Mucosa of stomach (tissue), 1 donor: ENCODE data around the gene SF3A1.

Experiments used
- H3K27me3 ChIP-seq: one replicate; pipeline ENCODE4 v1.7.0; 2013; ENCODE audit warnings: mild to moderate bottlenecking, low read length; ENCODE audit not compliant: control insufficient read depth, insufficient read depth
- H3K36me3 ChIP-seq: one replicate; pipeline ENCODE4 v1.7.0; 2013; ENCODE audit warnings: low read length; ENCODE audit not compliant: control insufficient read depth, insufficient read depth
- H3K4me1 ChIP-seq: one replicate; pipeline ENCODE4 v1.7.0; 2013; ENCODE audit warnings: mild to moderate bottlenecking, low read length; ENCODE audit not compliant: control insufficient read depth, insufficient read depth
- H3K4me3 ChIP-seq: one replicate; pipeline ENCODE4 v1.7.0; 2013; ENCODE audit warnings: low read length
- H3K9ac ChIP-seq: one replicate; pipeline ENCODE4 v1.7.0; 2013; ENCODE audit warnings: mild to moderate bottlenecking, low read length, moderate library complexity
- H3K9me3 ChIP-seq: one replicate; pipeline ENCODE4 v1.7.0; 2013; ENCODE audit warnings: mild to moderate bottlenecking, low read length, moderate library complexity; ENCODE audit not compliant: control insufficient read depth
- donor health status: Pancreatic carcinoma.

Gene SF3A1

GRCh38 chr22:30396871-30397655 lies 40.4 kb upstream of the SF3A1 start, which contains the start of gene SEC14L2:
Gene SEC14L2 (plus strand): TSS chr22:30397018. CDS start chr22:30397117, 99 bp downstream.
- H3K9me3 ChIP-seq = no peaks in the 10 kb centered on the region
- peak within 1 kb of the TSS; percentile 12 for H3K4me3 ChIP-seq
- no peaks in the 10 kb centered on the region for H3K36me3 ChIP-seq
- H3K4me1 ChIP-seq = peaks cover 32% of the 10 kb centered on the region
- H3K27me3 ChIP-seq = peaks cover 9% of the 10 kb centered on the region
- H3K9ac ChIP-seq = peak within 1 kb of the TSS; percentile 68

GRCh38 chr22:30393885-30394284 lies 37.2 kb upstream of the SF3A1 start:
- no peak overlapping the region for H3K4me3 ChIP-seq
- no peaks in the 10 kb centered on the region for H3K36me3 ChIP-seq
- peaks cover 26% of the 10 kb centered on the region for H3K4me1 ChIP-seq
- peaks cover 9% of the 10 kb centered on the region for H3K27me3 ChIP-seq
- H3K9me3 ChIP-seq = no peaks in the 10 kb centered on the region
- H3K9ac ChIP-seq = no peak overlapping the region

GRCh38 chr22:30393322-30393680 lies 36.6 kb upstream of the SF3A1 start:
- H3K9me3 ChIP-seq = no peaks in the 10 kb centered on the region
- H3K4me1 ChIP-seq = peaks cover 20% of the 10 kb centered on the region
- H3K9ac ChIP-seq = no peak overlapping the region
- H3K27me3 ChIP-seq = peaks cover 6% of the 10 kb centered on the region
- H3K36me3 ChIP-seq = no peaks in the 10 kb centered on the region
- no peak overlapping the region for H3K4me3 ChIP-seq

GRCh38 chr22:30392661-30393321 lies 36.1 kb upstream of the SF3A1 start:
- Histone ChIP-seq H3K9ac (no peak overlapping the region), H3K36me3 (no peaks in the 10 kb centered on the region), H3K4me3 (no peak overlapping the region), H3K9me3 (no peaks in the 10 kb centered on the region), H3K27me3 (peaks cover 5% of the 10 kb centered on the region), H3K4me1 (peaks cover 15% of the 10 kb centered on the region)

GRCh38 chr22:30390974-30391691 lies 34.4 kb upstream of the SF3A1 start:
- Histone ChIP-seq H3K36me3 (no peaks in the 10 kb centered on the region), H3K9me3 (no peaks in the 10 kb centered on the region), H3K27me3 (no peaks in the 10 kb centered on the region), H3K9ac (no peak overlapping the region), H3K4me3 (no peak overlapping the region), H3K4me1 (peaks cover 10% of the 10 kb centered on the region)

- no peaks in the 10 kb centered on the region for H3K9me3 ChIP-seq
- no peaks in the 10 kb centered on the region for H3K27me3 ChIP-seq
- peaks cover 11% of the 10 kb centered on the region for H3K4me1 ChIP-seq
- H3K36me3 ChIP-seq = no peaks in the 10 kb centered on the region
- H3K4me3 ChIP-seq = no peak within 1 kb of the TSS
- peak within 1 kb of the TSS; percentile 71 for H3K9ac ChIP-seq
These were observed 30.5 kb upstream of the SF3A1 start, which contains the start of gene RNF215 for GRCh38 chr22:30386960-30387827. Gene RNF215 (minus strand): TSS chr22:30387411. CDS start chr22:30387313, 98 bp downstream.

- Histone ChIP-seq H3K27me3 (no peaks in the 10 kb centered on the region), H3K4me1 (peaks cover 11% of the 10 kb centered on the region), H3K4me3 (no peak overlapping the region), H3K36me3 (no peaks in the 10 kb centered on the region), H3K9ac (peak overlapping the region; percentile 71), H3K9me3 (no peaks in the 10 kb centered on the region)
These were observed 29.9 kb upstream of the SF3A1 start for GRCh38 chr22:30386608-30386959.

- no peaks in the 10 kb centered on the region for H3K9me3 ChIP-seq
- H3K4me3 ChIP-seq = no peak overlapping the region
- H3K36me3 ChIP-seq = no peaks in the 10 kb centered on the region
- peak overlapping the region; percentile 71 for H3K9ac ChIP-seq
- peaks cover 11% of the 10 kb centered on the region for H3K4me1 ChIP-seq
- H3K27me3 ChIP-seq = no peaks in the 10 kb centered on the region
These were observed 29.2 kb upstream of the SF3A1 start for GRCh38 chr22:30385942-30386341.

- H3K9me3 ChIP-seq = no peaks in the 10 kb centered on the region
- peaks cover 11% of the 10 kb centered on the region for H3K4me1 ChIP-seq
- H3K9ac ChIP-seq = no peak overlapping the region
- H3K36me3 ChIP-seq = no peaks in the 10 kb centered on the region
- H3K27me3 ChIP-seq = no peaks in the 10 kb centered on the region
- no peak overlapping the region for H3K4me3 ChIP-seq
These were observed 26.4 kb upstream of the SF3A1 start for GRCh38 chr22:30383061-30383460.

- H3K4me1 ChIP-seq = peaks cover 7% of the 10 kb centered on the region
- H3K36me3 ChIP-seq = no peaks in the 10 kb centered on the region
- no peak overlapping the region for H3K4me3 ChIP-seq
- H3K27me3 ChIP-seq = no peaks in the 10 kb centered on the region
- no peak overlapping the region for H3K9ac ChIP-seq
- no peaks in the 10 kb centered on the region for H3K9me3 ChIP-seq
These were observed 25.6 kb upstream of the SF3A1 start for GRCh38 chr22:30382340-30382739.

GRCh38 chr22:30381264-30381663 lies 24.6 kb upstream of the SF3A1 start:
- Histone ChIP-seq H3K36me3 (no peaks in the 10 kb centered on the region), H3K9ac (no peak overlapping the region)

More at GRCh38 chr22:30381264-30381663, 24.6 kb upstream of the SF3A1 start:
- Histone ChIP-seq H3K9me3 (no peaks in the 10 kb centered on the region), H3K4me1 (peaks cover 3% of the 10 kb centered on the region), H3K27me3 (no peaks in the 10 kb centered on the region), H3K4me3 (no peak overlapping the region)
